PC-3 (cell line): ENCODE measurements around the gene TFIP11. TPM values are rescaled to one million over a fixed set of nuclear protein-coding genes. Genes with fewer than 3 reads are reported as not detected.

Experiments used
- ATAC-seq: fragments of 200-7000 bp; cut with Tn5 transposase; 2 replicates; pipeline ENCODE4 v1.9.1; 2020; ENCODE audit warnings: mild to moderate bottlenecking, moderate library complexity
- BruUV-seq: library from RNA; stranded (reverse); fragments of 400-500 nt; replicated peaks from 2 replicates; lab custom pipeline; 2021; lab: Mats Ljungman, UMichigan
- CTCF ChIA-PET: fragments of 300-600 bp; sonication (Branson Sonifier 250); formaldehyde crosslinking; loops from one replicate; lab custom pipeline; 2022; ENCODE audit warnings: antibody characterized with exemption; lab: Charles Lee
- POLR2A ChIA-PET: fragments of 300-600 bp; sonication (Branson Sonifier 250); formaldehyde crosslinking; loops from one replicate; lab custom pipeline; 2022; ENCODE audit warnings: antibody characterized with exemption; ENCODE audit not compliant: unreplicated experiment; lab: Charles Lee
- DNase-seq: peaks from one replicate; pipeline ENCODE4 v3.0.0-alpha.2; 2015
- H2AFZ ChIP-seq: fragments of 300-600 bp; sonication (generic); 2 replicates; pipeline ENCODE4 v1.6.0; 2016; ENCODE audit warnings: antibody characterized with exemption, low read length
- H3F3A ChIP-seq: fragments of 300-600 bp; sonication (generic); one replicate; pipeline ENCODE4 v1.6.0; 2017; ENCODE audit warnings: antibody characterized with exemption, low read length, control low read depth, mild to moderate bottlenecking; ENCODE audit not compliant: unreplicated experiment
- H3K27ac ChIP-seq: fragments of 300-600 bp; sonication (generic); 2 replicates; pipeline ENCODE4 v1.5.1; 2016; ENCODE audit warnings: mild to moderate bottlenecking, low read length
- H3K27me3 ChIP-seq: fragments of 300-600 bp; sonication (generic); 2 replicates; pipeline ENCODE4 v1.6.1; 2016; ENCODE audit warnings: low read length, mixed read lengths
- H3K36me3 ChIP-seq: fragments of 300-600 bp; sonication (generic); 2 replicates; pipeline ENCODE4 v1.6.1; 2016; ENCODE audit warnings: low read depth, mixed run types, low read length, mixed read lengths
- H3K4me1 ChIP-seq: fragments of 300-600 bp; sonication (generic); 2 replicates; pipeline ENCODE4 v1.5.1; 2016; ENCODE audit warnings: low read length; ENCODE audit not compliant: insufficient read depth
- H3K4me2 ChIP-seq: fragments of 300-600 bp; sonication (generic); 2 replicates; pipeline ENCODE4 v1.6.0; 2016; ENCODE audit warnings: low read length
- H3K4me3 ChIP-seq: fragments of 300-600 bp; sonication (generic); 2 replicates; pipeline ENCODE4 v1.5.1; 2016; ENCODE audit warnings: mild to moderate bottlenecking, low read length, mixed read lengths
- H3K79me2 ChIP-seq: fragments of 300-600 bp; sonication (generic); 2 replicates; pipeline ENCODE4 v1.6.1; 2017; ENCODE audit warnings: low read length, mixed read lengths
- H3K9ac ChIP-seq: fragments of 300-600 bp; sonication (generic); 2 replicates; pipeline ENCODE4 v1.6.0; 2016; ENCODE audit warnings: mild to moderate bottlenecking, low read length
- H3K9me2 ChIP-seq: fragments of 300-600 bp; sonication (generic); replicated peaks from 2 replicates; pipeline ENCODE4 v1.6.1; 2016; ENCODE audit warnings: mixed run types, low read length, mixed read lengths
- H3K9me3 ChIP-seq: fragments of 300-600 bp; sonication (generic); 2 replicates; pipeline ENCODE4 v1.6.1; 2016; ENCODE audit warnings: low read length, mixed read lengths
- H4K20me1 ChIP-seq: fragments of 300-600 bp; sonication (generic); 2 replicates; pipeline ENCODE4 v1.6.1; 2016; ENCODE audit warnings: low read length, mixed read lengths
- EZH2 ChIP-seq: fragments of 300-600 bp; sonication (generic); IDR thresholded peaks from one replicate; pipeline ENCODE4 v1.6.1; 2017; ENCODE audit warnings: antibody characterized with exemption, mild to moderate bottlenecking, low read length; ENCODE audit not compliant: unreplicated experiment
- EZH2phosphoT487 ChIP-seq: fragments of 300-600 bp; sonication (generic); IDR thresholded peaks from 2 replicates; pipeline ENCODE4 v1.6.1; 2018; ENCODE audit warnings: mild to moderate bottlenecking, antibody characterized with exemption, low read length, borderline replicate concordance
- intact Hi-C: fragments of 100-400 bp; cut with micrococcal nuclease; formaldehyde crosslinking; loops from 2 replicates; pipeline ENCODE4 v1.9.0; 2023
- total RNA-seq: library from RNA; depleted of rRNA; stranded (reverse); fragments of >200 nt; gene quantifications from 2 replicates; pipeline ENCODE4 v1.2.3, GENCODE V29; 2014
- TF ChIP-seq, protein P1 (sequence below): fragments of 300-600 bp; sonication (generic); conservative IDR thresholded peaks from 2 replicates; pipeline ENCODE4 v1.5.1; 2017; ENCODE audit warnings: antibody characterized with exemption, low read depth, mild to moderate bottlenecking, low read length

TFIP11 gene
- total RNA-seq, 1 experiment from 2014 or later = 22.4 TPM

DNA sequence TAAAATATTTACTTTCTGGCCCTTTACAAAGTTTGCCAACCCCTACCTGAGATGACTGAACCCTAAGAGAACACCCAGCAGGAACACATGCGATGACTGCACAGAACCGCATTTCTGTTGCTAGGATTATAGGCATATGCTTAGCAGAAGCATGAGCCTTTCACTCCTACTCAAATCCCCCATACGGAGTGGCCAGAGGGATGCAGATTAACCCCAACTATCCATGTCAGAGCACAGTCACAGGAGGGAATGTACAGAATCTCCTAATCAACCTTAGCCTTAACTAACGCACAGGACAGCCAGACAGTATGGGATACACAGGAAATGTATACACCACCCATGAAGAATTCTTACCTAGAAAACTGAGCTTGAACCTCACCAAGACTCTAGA, 34.9 kb downstream of the TFIP11 start:
- ChIA-PET CTCF (no interaction called here), POLR2A (no interaction called here)
- H3K27ac ChIP-seq = no peak overlapping the region
- no peak overlapping the region for H3K4me3 ChIP-seq
- no peak overlapping the region for H3K9ac ChIP-seq
- H3K9me3 ChIP-seq = no peaks in the 10 kb centered on the region
- DNase-seq = no peak
- H3K4me1 ChIP-seq = peaks cover 35% of the 10 kb centered on the region
- H3K9me2 ChIP-seq = no peaks in the 10 kb centered on the region
- no peak for ATAC-seq
- peaks cover 25% of the 10 kb centered on the region for H3K79me2 ChIP-seq
- no peaks in the 10 kb centered on the region for H4K20me1 ChIP-seq
- H2AFZ ChIP-seq = no peak overlapping the region
- H3K4me2 ChIP-seq = no peak overlapping the region
- peaks cover 2% of the 10 kb centered on the region; the same call in 1 of the 2 replicates for H3K36me3 ChIP-seq
- no peaks in the 10 kb centered on the region for H3K27me3 ChIP-seq
- intact Hi-C loops = no loop called here
- TF ChIP-seq EZH2 (no peak), EZH2phosphoT487 (no peak)
- TF ChIP-seq, protein P1, sequence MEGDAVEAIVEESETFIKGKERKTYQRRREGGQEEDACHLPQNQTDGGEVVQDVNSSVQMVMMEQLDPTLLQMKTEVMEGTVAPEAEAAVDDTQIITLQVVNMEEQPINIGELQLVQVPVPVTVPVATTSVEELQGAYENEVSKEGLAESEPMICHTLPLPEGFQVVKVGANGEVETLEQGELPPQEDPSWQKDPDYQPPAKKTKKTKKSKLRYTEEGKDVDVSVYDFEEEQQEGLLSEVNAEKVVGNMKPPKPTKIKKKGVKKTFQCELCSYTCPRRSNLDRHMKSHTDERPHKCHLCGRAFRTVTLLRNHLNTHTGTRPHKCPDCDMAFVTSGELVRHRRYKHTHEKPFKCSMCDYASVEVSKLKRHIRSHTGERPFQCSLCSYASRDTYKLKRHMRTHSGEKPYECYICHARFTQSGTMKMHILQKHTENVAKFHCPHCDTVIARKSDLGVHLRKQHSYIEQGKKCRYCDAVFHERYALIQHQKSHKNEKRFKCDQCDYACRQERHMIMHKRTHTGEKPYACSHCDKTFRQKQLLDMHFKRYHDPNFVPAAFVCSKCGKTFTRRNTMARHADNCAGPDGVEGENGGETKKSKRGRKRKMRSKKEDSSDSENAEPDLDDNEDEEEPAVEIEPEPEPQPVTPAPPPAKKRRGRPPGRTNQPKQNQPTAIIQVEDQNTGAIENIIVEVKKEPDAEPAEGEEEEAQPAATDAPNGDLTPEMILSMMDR = no peak
- BruUV-seq = no TSS peak
- H3F3A ChIP-seq = no peaks in the 10 kb centered on the region

DNA sequence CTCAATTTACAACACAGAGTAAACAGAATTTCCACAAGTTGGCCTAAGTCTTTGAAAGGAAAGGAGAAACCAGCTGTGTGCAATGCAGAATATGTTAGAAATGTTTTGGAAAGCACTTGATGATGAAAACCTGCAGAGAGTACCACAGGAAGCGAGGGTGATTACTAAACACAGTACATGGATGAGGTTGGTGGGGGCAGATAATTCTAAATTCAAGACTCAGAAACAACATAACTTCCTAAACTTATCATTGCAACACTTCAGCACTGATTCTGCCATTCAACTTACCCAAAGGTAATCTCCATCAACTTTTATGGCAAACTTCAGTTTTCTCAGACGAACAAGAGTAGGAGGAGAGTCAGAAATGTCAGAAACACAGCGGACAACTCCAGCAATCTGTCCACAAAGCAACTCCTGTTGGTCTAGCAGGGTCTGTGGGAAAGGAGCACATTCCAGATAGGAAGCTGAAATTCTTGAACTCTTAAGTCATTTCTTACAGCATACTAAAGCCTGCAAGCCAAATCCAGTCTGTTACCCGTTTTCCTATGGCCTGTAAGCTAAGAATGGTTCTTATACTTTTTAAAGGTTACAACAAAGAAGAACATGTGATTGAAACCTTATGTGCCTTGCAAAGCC, 35.5 kb downstream of the TFIP11 start:
- no peak for ATAC-seq

DNA sequence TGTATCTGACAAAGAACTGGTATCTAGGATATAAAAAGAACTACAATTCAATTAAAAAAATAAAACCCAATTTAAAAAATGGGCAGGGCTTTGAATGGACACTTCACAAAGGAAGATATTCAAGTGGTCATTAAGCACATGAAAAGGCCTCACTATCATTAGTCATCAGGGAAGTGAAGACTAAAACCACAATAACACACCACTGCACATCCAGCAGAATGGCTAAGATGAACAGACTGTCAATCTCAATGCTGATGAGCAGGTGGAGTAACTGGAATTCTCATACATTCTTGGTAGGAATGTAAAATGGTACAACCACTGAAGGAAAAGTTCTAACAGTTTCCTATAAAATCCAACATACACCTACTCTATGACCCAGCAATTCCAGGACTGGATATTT, 37.6 kb downstream of the TFIP11 start:
- no peak overlapping the region for H2AFZ ChIP-seq
- peaks cover 15% of the 10 kb centered on the region for H3K36me3 ChIP-seq
- H3F3A ChIP-seq = peaks cover 4% of the 10 kb centered on the region
- ChIA-PET POLR2A (no interaction called here), CTCF (no interaction called here)
- TF ChIP-seq, protein P1 = no peak
- no peak for TF ChIP-seq EZH2phosphoT487
- TF ChIP-seq EZH2 = no peak
- ATAC-seq = peak; percentile 21; the same call in 1 of the 2 replicates
- no peak overlapping the region for H3K4me2 ChIP-seq
- H4K20me1 ChIP-seq = no peaks in the 10 kb centered on the region
- peaks cover 16% of the 10 kb centered on the region for H3K79me2 ChIP-seq
- no peaks in the 10 kb centered on the region for H3K9me2 ChIP-seq
- no peak overlapping the region for H3K9ac ChIP-seq
- peaks cover 35% of the 10 kb centered on the region for H3K4me1 ChIP-seq
- no peaks in the 10 kb centered on the region for H3K27me3 ChIP-seq
- no peak overlapping the region for H3K4me3 ChIP-seq
- intact Hi-C loops = no loop called here
- no peaks in the 10 kb centered on the region for H3K9me3 ChIP-seq
- H3K27ac ChIP-seq = no peak overlapping the region
- BruUV-seq = no TSS peak
- peak; percentile 47 for DNase-seq

More for the DNA sequence above, 35.5 kb downstream of the TFIP11 start:
- intact Hi-C loops = no loop called here
- POLR2A ChIA-PET = no interaction called here
- DNase-seq = no peak
- no peak overlapping the region for H3K27ac ChIP-seq
- no peaks in the 10 kb centered on the region for H4K20me1 ChIP-seq
- BruUV-seq = no TSS peak
- no peaks in the 10 kb centered on the region for H3K9me3 ChIP-seq
- H2AFZ ChIP-seq = no peak overlapping the region
- H3K79me2 ChIP-seq = peaks cover 25% of the 10 kb centered on the region
- peaks cover 2% of the 10 kb centered on the region; the same call in 1 of the 2 replicates for H3K36me3 ChIP-seq
- H3K4me2 ChIP-seq = no peak overlapping the region
- no peak overlapping the region for H3K9ac ChIP-seq
- H3K9me2 ChIP-seq = no peaks in the 10 kb centered on the region
- H3K27me3 ChIP-seq = no peaks in the 10 kb centered on the region
- TF ChIP-seq, protein P1 = no peak
- TF ChIP-seq EZH2 (no peak), EZH2phosphoT487 (no peak)
- CTCF ChIA-PET = no interaction called here
- H3F3A ChIP-seq = peaks cover 3% of the 10 kb centered on the region
- H3K4me3 ChIP-seq = no peak overlapping the region
- peaks cover 39% of the 10 kb centered on the region for H3K4me1 ChIP-seq
